HG03196 (cell line): Measurements from ENCODE around the gene SCAND1.

Experiments
- ATAC-seq: cut with Tn5 transposase; IDR thresholded peaks from one replicate; pipeline ENCODE4 v1.9.1; 2021; ENCODE audit not compliant: unreplicated experiment

SCAND1 gene

GRCh38 chr20:35908007-35908406 is 46.3 kb downstream of the SCAND1 start:
- ATAC-seq, result no peak

DNA sequence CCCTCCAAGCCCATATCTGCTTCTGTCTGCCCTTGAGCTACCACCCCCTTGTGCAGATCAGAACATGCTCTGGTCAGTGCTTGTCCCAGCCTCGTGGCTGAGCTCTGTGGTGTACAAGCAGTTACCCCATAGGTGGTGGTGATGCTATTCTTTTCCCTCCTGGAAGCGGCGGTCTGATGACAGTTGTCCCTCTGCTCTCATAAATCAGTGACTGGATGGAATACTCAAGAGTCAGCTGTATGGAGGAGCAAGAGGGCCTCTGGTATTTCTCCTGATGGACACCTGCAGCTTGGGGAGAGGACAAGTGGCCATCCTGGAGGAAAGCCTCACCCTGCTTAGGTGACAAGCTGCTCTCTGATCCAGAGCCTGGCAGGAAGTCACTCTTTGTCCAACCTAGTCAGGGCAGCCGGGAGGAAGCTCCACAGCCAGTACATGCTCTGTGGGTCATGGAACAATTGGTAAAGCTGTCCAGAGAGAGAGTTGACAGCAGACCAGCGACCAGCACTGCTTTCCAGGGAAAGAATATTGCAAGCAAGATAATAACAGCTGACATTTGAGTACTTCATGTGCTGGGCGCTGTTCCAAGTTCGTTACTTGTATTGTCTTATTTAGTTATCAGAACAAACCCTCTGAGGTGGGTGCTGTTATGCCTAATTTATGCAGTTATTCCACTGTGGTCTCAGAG is 47.1 kb downstream of the SCAND1 start:
- no peak for ATAC-seq

DNA sequence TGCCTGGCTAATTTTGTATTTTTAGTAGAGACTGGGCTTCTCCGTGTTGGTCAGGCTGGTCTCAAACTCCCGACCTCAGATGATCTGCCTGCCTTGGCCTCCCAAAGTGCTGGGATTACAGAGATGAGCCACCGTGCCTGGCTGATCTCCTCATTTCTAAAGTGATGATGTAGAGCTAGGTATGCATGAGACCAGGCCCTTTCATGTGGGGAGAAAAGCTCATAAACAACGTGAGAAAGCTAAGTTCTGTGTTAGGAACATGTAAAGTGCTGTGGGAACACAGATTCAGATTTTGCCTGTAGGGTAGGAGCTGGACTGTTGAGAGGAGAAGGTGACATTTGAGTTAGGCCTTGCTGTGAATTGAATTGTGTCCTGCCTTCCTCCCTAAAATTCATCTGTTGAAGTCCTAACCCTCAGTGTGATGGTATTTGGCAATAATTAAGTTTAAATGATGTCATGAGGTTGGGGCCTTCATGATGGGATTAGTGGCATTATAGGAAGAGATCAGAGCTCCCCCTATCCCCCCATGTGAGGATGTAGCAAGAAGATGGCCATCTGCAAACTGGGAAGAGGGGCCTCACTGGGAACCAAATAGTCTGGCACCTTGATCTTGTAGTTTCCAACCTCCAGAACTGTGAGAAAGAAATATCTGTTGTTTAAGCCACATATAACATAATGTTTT is 49.2 kb downstream of the SCAND1 start:
- no peak for ATAC-seq

- no peak for ATAC-seq
Measured at GRCh38 chr20:35903843-35904242, 50.5 kb downstream of the SCAND1 start.
